RPMI7951 (cell line): ENCODE results near the gene GRIP2. TPM values are rescaled to one million over a fixed set of nuclear protein-coding genes. Genes with fewer than 3 reads are reported as not detected.
A peak's percentile ranks its signal among the peaks of the same experiment; 100 is the strongest.

Experiments used
- DNase-seq: peaks from one replicate; pipeline ENCODE4 v3.0.0-alpha.2; 2012; ENCODE audit warnings: low read depth
- total RNA-seq: library from RNA; depleted of rRNA; stranded (reverse); fragments of >200 nt; shearing (Covaris generic); gene quantifications from 2 replicates; pipeline ENCODE4 v1.2.3, GENCODE V29; 2014

GRIP2 gene
- total RNA-seq, 1 experiment from 2014 or later, result under 0.01 TPM

- no peak for DNase-seq
Measured at GRCh38 chr3:14453876-14454638, 86.1 kb downstream of the GRIP2 start.

- peak; percentile 99 for DNase-seq
Measured at GRCh38 chr3:14452740-14453710, 87.1 kb downstream of the GRIP2 start.

- DNase-seq, result peak; percentile 99
Measured at GRCh38 chr3:14451844-14452739, 88.0 kb downstream of the GRIP2 start.

- DNase-seq, result no peak
Measured at GRCh38 chr3:14450922-14451606, 89.1 kb downstream of the GRIP2 start.

- no peak for DNase-seq
Measured at GRCh38 chr3:14450506-14450905, 89.6 kb downstream of the GRIP2 start.

GRCh38 chr3:14448756-14449727 is 91.1 kb downstream of the GRIP2 start:
- DNase-seq, result no peak

- DNase-seq, result no peak
Measured at GRCh38 chr3:14448063-14448462, 92.1 kb downstream of the GRIP2 start.

GRCh38 chr3:14446988-14447570 is 93.1 kb downstream of the GRIP2 start:
- DNase-seq, result no peak

- DNase-seq, result no peak
Measured at GRCh38 chr3:14445773-14446172, 94.4 kb downstream of the GRIP2 start.

- no peak for DNase-seq
Measured at GRCh38 chr3:14444380-14444779, 95.8 kb downstream of the GRIP2 start.

- DNase-seq, result peak; percentile 64
Measured at GRCh38 chr3:14441920-14442300, 98.2 kb downstream of the GRIP2 start.

- DNase-seq, result peak; percentile 63
Measured at GRCh38 chr3:14441240-14441919, 98.8 kb downstream of the GRIP2 start.

GRCh38 chr3:14440531-14441239 is 99.5 kb downstream of the GRIP2 start:
- peak; percentile 56 for DNase-seq

- no peak for DNase-seq
Measured at GRCh38 chr3:14440168-14440518, 100.0 kb downstream of the GRIP2 start.

GRCh38 chr3:14439501-14440167 is 100.5 kb downstream of the GRIP2 start:
- no peak for DNase-seq
